HCT116 (cell line): Measurements from ENCODE around the gene SLC16A10. TPM values are rescaled to one million over a fixed set of nuclear protein-coding genes. Genes with fewer than 3 reads are reported as not detected.

Experiments
- ATAC-seq: fragments of 200-7000 bp; cut with Tn5 transposase; 2 replicates; pipeline ENCODE4 v1.9.1; 2020; ENCODE audit warnings: mild to moderate bottlenecking, moderate library complexity
- BruUV-seq: library from RNA; stranded (reverse); fragments of 400-500 nt; replicated peaks from 2 replicates; lab custom pipeline; 2021; lab: Mats Ljungman, UMichigan
- CTCF ChIA-PET: fragments of 300-600 bp; sonication (Branson Sonifier 250); formaldehyde crosslinking; loops from one replicate; lab custom pipeline; 2021; ENCODE audit warnings: antibody characterized with exemption; lab: Charles Lee
- POLR2A ChIA-PET: fragments of 300-600, 350-600 bp; sonication (Branson Sonifier 250); formaldehyde crosslinking; loops from one replicate; lab custom pipeline; 2021; ENCODE audit warnings: antibody characterized with exemption; lab: Charles Lee
- RAD21 ChIA-PET, 2 experiments: fragments of 300-600 bp; sonication (Branson Sonifier 250); formaldehyde crosslinking; loops; one replicate each; lab custom pipeline; 2023; ENCODE audit warnings: low total read pairs in 2 of 2; ENCODE audit not compliant: uncharacterized antibody in 2 of 2, unreplicated experiment in 2 of 2, low non-redundant PET in 1 of 2; lab: Charles Lee
- DNase-seq: peaks from one replicate; pipeline ENCODE4 v3.0.0-alpha.2; 2010; ENCODE audit warnings: low read depth, low spot score
- H2AFZ ChIP-seq: fragments of 200-600 bp; shearing (Covaris generic), sonication (generic); 2 replicates; pipeline ENCODE4 v1.6.1; 2017; ENCODE audit warnings: low read depth, mixed run types, mixed read lengths, antibody characterized with exemption, low read length; ENCODE audit not compliant: poor library complexity, severe bottlenecking
- H3K27ac ChIP-seq: 2 replicates; pipeline ENCODE4 v1.5.1; 2012; ENCODE audit warnings: low read depth, low read length
- H3K27me3 ChIP-seq: fragments of 200-600 bp; sonication (generic); 2 replicates; pipeline ENCODE4 v1.6.1; 2016; ENCODE audit warnings: mixed run types, low read length, mixed read lengths; ENCODE audit not compliant: insufficient read depth
- H3K36me3 ChIP-seq, 2 experiments: fragments of 200-500 bp in 1 of 2; fragments of 200-600 bp in 1 of 2; sonication (Bioruptor generic) in 1 of 2; sonication (generic) in 1 of 2; 2 replicates each; pipeline versions ENCODE4 v1.5.1 to v1.6.1; 2014 to 2016; ENCODE audit warnings: low read length in 2 of 2, inconsistent platforms in 1 of 2, mixed read lengths in 1 of 2, mixed run types in 1 of 2; ENCODE audit not compliant: insufficient read depth in 2 of 2, control insufficient read depth in 1 of 2
- H3K4me1 ChIP-seq, 2 experiments: fragments of 200-600 bp in 1 of 2; sonication (generic) in 1 of 2; 2 replicates each; pipeline versions ENCODE4 v1.5.1 to v1.6.1; 2012 to 2017; ENCODE audit warnings: low read length in 2 of 2, inconsistent platforms in 1 of 2, mild to moderate bottlenecking in 1 of 2, mixed read lengths in 1 of 2, mixed run types in 1 of 2, moderate library complexity in 1 of 2; ENCODE audit not compliant: insufficient read depth in 2 of 2, control insufficient read depth in 1 of 2
- H3K4me2 ChIP-seq: fragments of 200-600 bp; sonication (generic); 2 replicates; pipeline ENCODE4 v1.6.1; 2017; ENCODE audit warnings: mixed run types, low read length, mixed read lengths
- H3K4me3 ChIP-seq, 2 experiments: fragments of 200-600 bp in 1 of 2; sonication (generic) in 1 of 2; replicated peaks in 1 of 2; 2 replicates each; pipeline ENCODE4 v1.5.1; 2011 to 2016; ENCODE audit warnings: low read length in 2 of 2, control low read depth in 1 of 2, low read depth in 1 of 2, mild to moderate bottlenecking in 1 of 2, mixed read lengths in 1 of 2, mixed run types in 1 of 2
- H3K79me2 ChIP-seq: fragments of 200-600 bp; sonication (generic); 2 replicates; pipeline ENCODE4 v1.6.1; 2017; ENCODE audit warnings: mild to moderate bottlenecking, mixed run types, low read length, moderate library complexity, mixed read lengths; ENCODE audit not compliant: insufficient read depth
- H3K9ac ChIP-seq: fragments of 200-600 bp; sonication (generic); 2 replicates; pipeline ENCODE4 v1.6.1; 2016; ENCODE audit warnings: low read length, mixed read lengths
- H3K9me2 ChIP-seq: fragments of 200-600 bp; sonication (generic), shearing (Covaris generic); 2 replicates; pipeline ENCODE4 v1.6.1; 2017; ENCODE audit warnings: mixed run types, mild to moderate bottlenecking, moderate library complexity; ENCODE audit not compliant: insufficient read depth
- H3K9me3 ChIP-seq, 2 experiments: fragments of 200-500 bp in 1 of 2; fragments of 200-600 bp in 1 of 2; sonication (Bioruptor generic) in 1 of 2; sonication (generic) in 1 of 2; 2 replicates each; pipeline ENCODE4 v1.6.1; 2014 to 2017; ENCODE audit warnings: low read length in 2 of 2, mixed read lengths in 2 of 2, inconsistent platforms in 1 of 2, low read depth in 1 of 2, mild to moderate bottlenecking in 1 of 2, mixed run types in 1 of 2, moderate library complexity in 1 of 2; ENCODE audit not compliant: control insufficient read depth in 1 of 2, insufficient read depth in 1 of 2
- H4K20me1 ChIP-seq: fragments of 200-600 bp; sonication (generic), shearing (Covaris generic); 2 replicates; pipeline ENCODE4 v1.6.1; 2017; ENCODE audit warnings: mixed run types, mild to moderate bottlenecking, moderate library complexity; ENCODE audit not compliant: insufficient read depth
- CBX3 ChIP-seq: IDR thresholded peaks from 2 replicates; pipeline ENCODE4 v1.6.1; 2012; ENCODE audit warnings: low read depth
- ELF1 ChIP-seq: IDR thresholded peaks from 2 replicates; pipeline ENCODE4 v1.6.1; 2012; ENCODE audit warnings: low read depth, borderline replicate concordance
- EZH2 ChIP-seq: fragments of 200-600 bp; sonication (generic); IDR thresholded peaks from 2 replicates; pipeline ENCODE4 v1.6.1; 2017; ENCODE audit warnings: antibody characterized with exemption, mixed run types
- EZH2phosphoT487 ChIP-seq: fragments of 200-600 bp; IDR thresholded peaks from 2 replicates; pipeline ENCODE4 v1.6.1; 2018; ENCODE audit warnings: antibody characterized with exemption, borderline replicate concordance
- FOSL1 ChIP-seq: IDR thresholded peaks from 2 replicates; pipeline ENCODE4 v1.6.1; 2012; ENCODE audit warnings: low read depth
- POLR2AphosphoS5 ChIP-seq: IDR thresholded peaks from 2 replicates; pipeline ENCODE4 v1.6.1; 2011; ENCODE audit warnings: mild to moderate bottlenecking, low read depth, low read length, moderate library complexity
- SP1 ChIP-seq: IDR thresholded peaks from 2 replicates; pipeline ENCODE4 v1.6.1; 2012; ENCODE audit warnings: low read depth
- SRF ChIP-seq: IDR thresholded peaks from 2 replicates; pipeline ENCODE4 v1.6.1; 2012; ENCODE audit warnings: low read depth
- TCF7L2 ChIP-seq: IDR thresholded peaks from 2 replicates; pipeline ENCODE4 v1.7.0; 2011; ENCODE audit warnings: borderline replicate concordance, inconsistent platforms; ENCODE audit not compliant: insufficient read depth, insufficient read length; ENCODE audit errors: extremely low read depth
- YY1 ChIP-seq: IDR thresholded peaks from 2 replicates; pipeline ENCODE4 v1.6.1; 2011; ENCODE audit warnings: low read length, low read depth, moderate library complexity, mild to moderate bottlenecking; ENCODE audit not compliant: insufficient replicate concordance; ENCODE audit errors: extremely low read depth
- ZNF274 ChIP-seq: fragments of 200-500 bp; sonication (Bioruptor generic); IDR thresholded peaks from 2 replicates; pipeline ENCODE4 v1.6.1; 2014; ENCODE audit warnings: mild to moderate bottlenecking, low read depth, low read length, inconsistent platforms
- intact Hi-C: fragments of 100-400 bp; cut with micrococcal nuclease; formaldehyde crosslinking; loops from 2 replicates; pipeline ENCODE4 v1.10.0; 2022
- total RNA-seq: library from RNA; stranded (reverse); gene quantifications from one replicate; pipeline ENCODE4 v1.2.1, GENCODE V29; 2021; ENCODE audit not compliant: unreplicated experiment
- TF ChIP-seq, protein P1 (sequence below), 3 experiments: fragments of 200-600 bp in 1 of 3; sonication (generic) in 1 of 3; IDR thresholded peaks in 2 of 3; conservative IDR thresholded peaks in 1 of 3; 2 replicates each; pipeline ENCODE4 v1.5.1; 2012 to 2017; ENCODE audit warnings: low read depth in 2 of 3, low read length in 2 of 3, antibody characterized with exemption in 1 of 3, borderline replicate concordance in 1 of 3, control low read depth in 1 of 3, mild to moderate bottlenecking in 1 of 3, mixed read lengths in 1 of 3, mixed run types in 1 of 3, moderate library complexity in 1 of 3; ENCODE audit not compliant: insufficient read depth in 1 of 3
- TF ChIP-seq, protein P2 (sequence below): IDR thresholded peaks from 2 replicates; pipeline ENCODE4 v1.6.1; 2011; ENCODE audit warnings: mild to moderate bottlenecking, low read length, moderate library complexity; ENCODE audit not compliant: insufficient replicate concordance; ENCODE audit errors: extremely low read depth
- TF ChIP-seq, protein P3 (sequence below): IDR thresholded peaks from 2 replicates; pipeline ENCODE4 v1.6.1; 2012
- TF ChIP-seq, protein P4 (sequence below): IDR thresholded peaks from 2 replicates; pipeline ENCODE4 v1.6.1; 2012

Gene SLC16A10
- total RNA-seq, 1 experiment from 2014 or later = 8.3 TPM

DNA sequence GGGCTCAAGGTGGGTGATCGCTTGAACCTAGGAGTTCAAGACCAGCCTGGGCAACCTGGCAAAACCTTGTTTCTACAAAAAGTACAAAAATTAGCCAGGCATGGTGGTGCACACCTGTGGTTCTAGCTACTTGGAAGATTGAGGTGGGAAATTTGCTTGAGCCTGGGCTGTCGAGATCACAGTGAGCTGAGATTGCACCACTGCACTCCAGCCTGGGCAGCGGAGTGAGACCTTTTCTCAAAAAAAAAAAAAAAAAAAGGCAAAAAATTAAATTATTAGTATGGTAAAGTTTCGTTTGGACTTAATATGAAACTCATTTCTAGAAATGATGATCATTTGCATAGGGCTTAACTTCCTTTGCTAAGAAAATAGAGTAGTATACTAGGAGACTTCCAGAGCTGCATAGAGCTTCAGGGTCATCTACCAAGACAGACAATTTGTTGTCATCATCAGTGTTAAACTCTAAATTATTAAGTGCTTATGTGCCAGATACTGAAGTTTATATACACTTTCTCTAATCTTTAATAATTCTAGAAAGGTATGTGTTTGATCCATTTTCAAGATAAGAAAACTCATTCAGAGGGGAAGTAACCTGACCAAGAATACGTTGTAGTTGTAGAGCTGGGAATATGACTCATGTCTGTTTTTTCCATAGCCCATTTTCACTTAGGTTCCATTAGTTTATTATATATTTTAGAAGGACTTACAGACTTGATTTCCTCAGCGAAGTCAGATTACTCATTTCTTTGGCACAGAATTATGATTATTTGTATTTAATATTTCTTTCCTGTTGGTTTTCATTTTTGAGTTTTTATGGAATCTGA, 84.5 kb downstream of the SLC16A10 start (continued):
- TF ChIP-seq, protein P1, sequence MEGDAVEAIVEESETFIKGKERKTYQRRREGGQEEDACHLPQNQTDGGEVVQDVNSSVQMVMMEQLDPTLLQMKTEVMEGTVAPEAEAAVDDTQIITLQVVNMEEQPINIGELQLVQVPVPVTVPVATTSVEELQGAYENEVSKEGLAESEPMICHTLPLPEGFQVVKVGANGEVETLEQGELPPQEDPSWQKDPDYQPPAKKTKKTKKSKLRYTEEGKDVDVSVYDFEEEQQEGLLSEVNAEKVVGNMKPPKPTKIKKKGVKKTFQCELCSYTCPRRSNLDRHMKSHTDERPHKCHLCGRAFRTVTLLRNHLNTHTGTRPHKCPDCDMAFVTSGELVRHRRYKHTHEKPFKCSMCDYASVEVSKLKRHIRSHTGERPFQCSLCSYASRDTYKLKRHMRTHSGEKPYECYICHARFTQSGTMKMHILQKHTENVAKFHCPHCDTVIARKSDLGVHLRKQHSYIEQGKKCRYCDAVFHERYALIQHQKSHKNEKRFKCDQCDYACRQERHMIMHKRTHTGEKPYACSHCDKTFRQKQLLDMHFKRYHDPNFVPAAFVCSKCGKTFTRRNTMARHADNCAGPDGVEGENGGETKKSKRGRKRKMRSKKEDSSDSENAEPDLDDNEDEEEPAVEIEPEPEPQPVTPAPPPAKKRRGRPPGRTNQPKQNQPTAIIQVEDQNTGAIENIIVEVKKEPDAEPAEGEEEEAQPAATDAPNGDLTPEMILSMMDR (IDR thresholded peaks at IDR 0.05 in 2 of 3, conservative IDR thresholded peaks at IDR 0.05 in 1 of 3; ENCODE audit: borderline replicate concordance in 1 of 3, insufficient read depth in 1 of 3, low read depth in 2 of 3, low read length in 2 of 3) = no peak
- no peak for TF ChIP-seq SRF
- TF ChIP-seq EZH2 = no peak
- TF ChIP-seq EZH2phosphoT487 = no peak
- TF ChIP-seq, protein P2, sequence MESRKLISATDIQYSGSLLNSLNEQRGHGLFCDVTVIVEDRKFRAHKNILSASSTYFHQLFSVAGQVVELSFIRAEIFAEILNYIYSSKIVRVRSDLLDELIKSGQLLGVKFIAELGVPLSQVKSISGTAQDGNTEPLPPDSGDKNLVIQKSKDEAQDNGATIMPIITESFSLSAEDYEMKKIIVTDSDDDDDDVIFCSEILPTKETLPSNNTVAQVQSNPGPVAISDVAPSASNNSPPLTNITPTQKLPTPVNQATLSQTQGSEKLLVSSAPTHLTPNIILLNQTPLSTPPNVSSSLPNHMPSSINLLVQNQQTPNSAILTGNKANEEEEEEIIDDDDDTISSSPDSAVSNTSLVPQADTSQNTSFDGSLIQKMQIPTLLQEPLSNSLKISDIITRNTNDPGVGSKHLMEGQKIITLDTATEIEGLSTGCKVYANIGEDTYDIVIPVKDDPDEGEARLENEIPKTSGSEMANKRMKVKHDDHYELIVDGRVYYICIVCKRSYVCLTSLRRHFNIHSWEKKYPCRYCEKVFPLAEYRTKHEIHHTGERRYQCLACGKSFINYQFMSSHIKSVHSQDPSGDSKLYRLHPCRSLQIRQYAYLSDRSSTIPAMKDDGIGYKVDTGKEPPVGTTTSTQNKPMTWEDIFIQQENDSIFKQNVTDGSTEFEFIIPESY = no peak

DNA sequence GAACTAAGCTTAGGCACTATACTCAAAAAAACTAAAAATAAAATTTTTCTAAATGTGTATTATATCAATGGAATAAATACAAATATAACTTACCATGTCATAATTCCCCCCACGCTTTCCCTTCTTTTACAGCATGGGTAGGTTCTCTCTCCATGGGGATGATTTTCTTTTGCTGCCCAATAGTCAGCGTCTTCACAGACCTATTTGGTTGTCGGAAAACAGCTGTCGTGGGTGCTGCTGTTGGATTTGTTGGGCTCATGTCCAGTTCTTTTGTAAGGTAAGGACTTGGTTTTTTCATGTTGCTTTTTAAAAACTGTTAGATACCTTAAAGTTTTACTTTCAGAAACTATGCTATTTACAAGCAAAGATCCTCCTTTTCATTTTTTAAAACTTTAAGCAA, 85.3 kb downstream of the SLC16A10 start:
- H3K4me1 ChIP-seq = peaks cover 0 to 6% of the 10 kb centered on the region in 2 experiments; a peak in 2 of 4 replicates
- no peak overlapping the region for H2AFZ ChIP-seq
- no peak for TF ChIP-seq POLR2AphosphoS5
- no peak for TF ChIP-seq EZH2
- no peak for TF ChIP-seq YY1
- TF ChIP-seq, protein P3, sequence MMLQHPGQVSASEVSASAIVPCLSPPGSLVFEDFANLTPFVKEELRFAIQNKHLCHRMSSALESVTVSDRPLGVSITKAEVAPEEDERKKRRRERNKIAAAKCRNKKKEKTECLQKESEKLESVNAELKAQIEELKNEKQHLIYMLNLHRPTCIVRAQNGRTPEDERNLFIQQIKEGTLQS = no peak
- TF ChIP-seq TCF7L2 = no peak
- TF ChIP-seq SP1 = no peak
- no peak for TF ChIP-seq CBX3
- no peak for TF ChIP-seq FOSL1
- TF ChIP-seq, protein P4, sequence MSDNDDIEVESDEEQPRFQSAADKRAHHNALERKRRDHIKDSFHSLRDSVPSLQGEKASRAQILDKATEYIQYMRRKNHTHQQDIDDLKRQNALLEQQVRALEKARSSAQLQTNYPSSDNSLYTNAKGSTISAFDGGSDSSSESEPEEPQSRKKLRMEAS = no peak
- TF ChIP-seq EZH2phosphoT487 = no peak
- no peak for TF ChIP-seq ZNF274
- TF ChIP-seq ELF1 = no peak
- TF ChIP-seq, protein P2 = no peak
- no peaks in the 10 kb centered on the region for H3K9me2 ChIP-seq
- no peaks in the 10 kb centered on the region for H3K9me3 ChIP-seq
- RAD21 ChIA-PET = no interaction called here
- H3K27me3 ChIP-seq = no peaks in the 10 kb centered on the region
- H3K9ac ChIP-seq = no peak overlapping the region
- H3K79me2 ChIP-seq = no peaks in the 10 kb centered on the region
- no TSS peak for BruUV-seq
- no peak overlapping the region for H3K27ac ChIP-seq
- no peak for ATAC-seq
- no peaks in the 10 kb centered on the region for H4K20me1 ChIP-seq
- intact Hi-C loops = no loop called here
- DNase-seq = no peak
- POLR2A ChIA-PET = no interaction called here
- no peaks in the 10 kb centered on the region for H3K36me3 ChIP-seq
- CTCF ChIA-PET = interaction anchor here (1.3 kb wide), 1 partner anchor 36 kb away, joined by 3 read pairs; no protein-coding TSS in a partner anchor
- no peak overlapping the region for H3K4me3 ChIP-seq
- no peak overlapping the region for H3K4me2 ChIP-seq
